ENCODE measurements around the gene NUS1.

DNA sequence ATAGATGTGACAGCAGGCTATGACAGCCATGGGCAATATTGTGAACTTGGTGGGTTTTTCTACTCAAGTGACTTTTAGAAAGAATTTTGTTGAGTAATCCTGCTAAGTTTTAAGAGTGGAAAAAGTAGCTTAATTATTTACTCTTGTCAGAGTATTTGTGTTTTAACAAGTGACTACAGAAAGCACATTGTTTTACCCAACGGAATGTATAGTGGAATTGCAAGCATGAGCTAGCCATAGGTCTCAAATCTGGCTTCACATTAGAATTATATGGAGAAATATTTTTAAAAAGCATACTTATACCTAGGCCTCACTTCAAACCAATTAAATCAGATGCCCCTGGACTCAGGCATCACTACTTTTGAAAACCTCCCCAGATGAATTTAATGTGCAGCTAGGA is 37.5 kb upstream of the NUS1 start:
- TF ChIP-seq POLR2A (IDR thresholded peaks at IDR 0.05) (no peak), POLR2AphosphoS5 (IDR thresholded peaks at IDR 0.05) (no peak)
- TF ChIP-seq, protein P1, sequence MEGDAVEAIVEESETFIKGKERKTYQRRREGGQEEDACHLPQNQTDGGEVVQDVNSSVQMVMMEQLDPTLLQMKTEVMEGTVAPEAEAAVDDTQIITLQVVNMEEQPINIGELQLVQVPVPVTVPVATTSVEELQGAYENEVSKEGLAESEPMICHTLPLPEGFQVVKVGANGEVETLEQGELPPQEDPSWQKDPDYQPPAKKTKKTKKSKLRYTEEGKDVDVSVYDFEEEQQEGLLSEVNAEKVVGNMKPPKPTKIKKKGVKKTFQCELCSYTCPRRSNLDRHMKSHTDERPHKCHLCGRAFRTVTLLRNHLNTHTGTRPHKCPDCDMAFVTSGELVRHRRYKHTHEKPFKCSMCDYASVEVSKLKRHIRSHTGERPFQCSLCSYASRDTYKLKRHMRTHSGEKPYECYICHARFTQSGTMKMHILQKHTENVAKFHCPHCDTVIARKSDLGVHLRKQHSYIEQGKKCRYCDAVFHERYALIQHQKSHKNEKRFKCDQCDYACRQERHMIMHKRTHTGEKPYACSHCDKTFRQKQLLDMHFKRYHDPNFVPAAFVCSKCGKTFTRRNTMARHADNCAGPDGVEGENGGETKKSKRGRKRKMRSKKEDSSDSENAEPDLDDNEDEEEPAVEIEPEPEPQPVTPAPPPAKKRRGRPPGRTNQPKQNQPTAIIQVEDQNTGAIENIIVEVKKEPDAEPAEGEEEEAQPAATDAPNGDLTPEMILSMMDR (IDR thresholded peaks at IDR 0.05), result no peak
